NCI-H1694 treated with DMSO at 0.1 percent for 48 hours (cell line): ENCODE results near the gene ALK.
A peak's percentile ranks its signal among the peaks of the same experiment; 100 is the strongest.

Experiments
- DNase-seq: peaks from one replicate; lab custom pipeline; 2025; lab: John Stamatoyannopoulos, UW

Gene ALK

GRCh38 chr2:29706171-29706720 is 215.1 kb downstream of the ALK start:
- no peak for DNase-seq

- DNase-seq: no peak
Measured at GRCh38 chr2:29705616-29706015, 215.8 kb downstream of the ALK start.

- DNase-seq: no peak
Measured at GRCh38 chr2:29703336-29703735, 218.1 kb downstream of the ALK start.

- DNase-seq: no peak
Measured at GRCh38 chr2:29702276-29702675, 219.1 kb downstream of the ALK start.

- no peak for DNase-seq
Measured at GRCh38 chr2:29700560-29700959, 220.8 kb downstream of the ALK start.

- DNase-seq: no peak
Measured at GRCh38 chr2:29699045-29699444, 222.3 kb downstream of the ALK start.

- DNase-seq: no peak
Measured at GRCh38 chr2:29698216-29698615, 223.2 kb downstream of the ALK start.

- no peak for DNase-seq
Measured at GRCh38 chr2:29697715-29698114, 223.7 kb downstream of the ALK start.

- no peak for DNase-seq
Measured at GRCh38 chr2:29697181-29697580, 224.2 kb downstream of the ALK start.

- DNase-seq: no peak
Measured at GRCh38 chr2:29694741-29695140, 226.6 kb downstream of the ALK start.

- DNase-seq: no peak
Measured at GRCh38 chr2:29691391-29691950, 229.9 kb downstream of the ALK start.

- no peak for DNase-seq
Measured at GRCh38 chr2:29689666-29690065, 231.7 kb downstream of the ALK start.

GRCh38 chr2:29688429-29688828 is 233.0 kb downstream of the ALK start:
- no peak for DNase-seq

- DNase-seq: no peak
Measured at GRCh38 chr2:29687121-29687520, 234.3 kb downstream of the ALK start.

- DNase-seq: no peak
Measured at GRCh38 chr2:29676886-29677453, 244.4 kb downstream of the ALK start.

- DNase-seq: no peak
Measured at GRCh38 chr2:29664578-29664977, 256.8 kb downstream of the ALK start.

- no peak for DNase-seq
Measured at GRCh38 chr2:29663268-29663667, 258.1 kb downstream of the ALK start.

GRCh38 chr2:29662861-29663260 is 258.5 kb downstream of the ALK start:
- DNase-seq: no peak

GRCh38 chr2:29660201-29660600 is 261.2 kb downstream of the ALK start:
- DNase-seq: no peak

- DNase-seq: no peak
Measured at GRCh38 chr2:29659178-29659577, 262.2 kb downstream of the ALK start.

- DNase-seq: no peak
Measured at GRCh38 chr2:29657674-29658073, 263.7 kb downstream of the ALK start.

GRCh38 chr2:29655391-29656086 is 265.8 kb downstream of the ALK start:
- peak; percentile 22 for DNase-seq

GRCh38 chr2:29650631-29651097 is 270.7 kb downstream of the ALK start:
- DNase-seq: peak; percentile 44
